ENCODE data around the gene CYP27C1. TPM values are rescaled to one million over a fixed set of nuclear protein-coding genes. Genes with fewer than 3 reads are reported as not detected.

The CYP27C1 gene
- polyA plus RNA-seq, 1 donor from 2014 or later, result 0.84 TPM

DNA sequence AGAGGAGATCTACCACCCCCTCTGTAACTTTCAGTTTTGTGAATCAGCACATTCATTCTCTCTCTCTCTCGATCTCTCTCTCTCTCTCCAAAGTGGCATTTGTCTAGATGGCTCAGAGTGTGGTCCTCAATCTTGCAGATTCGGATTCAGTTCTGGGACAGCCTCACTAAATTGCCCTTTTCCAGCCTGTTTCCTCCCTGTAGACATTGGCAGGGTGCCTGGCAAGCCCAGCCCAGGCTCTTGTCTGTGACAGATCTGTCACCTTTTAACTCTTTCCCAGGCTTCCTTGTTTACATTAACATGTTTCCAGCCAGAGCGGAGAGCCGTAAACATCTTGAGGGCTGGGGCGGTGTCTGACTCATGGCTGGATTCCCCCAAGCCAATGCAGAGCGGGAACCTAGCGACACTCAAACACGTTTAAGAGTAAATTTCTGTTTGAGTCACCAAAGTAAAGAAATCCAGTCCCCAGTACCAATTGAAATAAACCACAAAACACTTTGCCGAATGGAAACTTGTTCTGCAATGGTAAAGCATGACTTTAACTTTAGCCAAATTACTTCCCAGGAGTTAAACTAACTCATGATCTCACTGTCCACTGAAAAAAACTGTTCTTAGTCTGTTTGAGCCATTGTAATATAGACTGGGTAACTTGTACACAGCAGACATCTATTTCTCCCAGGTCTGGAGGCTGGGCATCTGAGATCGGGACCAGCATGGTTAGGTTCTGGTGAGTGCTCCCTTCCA lies 6.6 kb upstream of the CYP27C1 start:
- Histone ChIP-seq H4K20me1 (ENCODE audit: insufficient read depth) (no peaks in the 10 kb centered on the region), H3K4me2 (ENCODE audit: low read length) (no peak overlapping the region), H3F3A (ENCODE audit: insufficient read depth, low read length, poor library complexity, severe bottlenecking) (no peaks in the 10 kb centered on the region), H3K4me3 (ENCODE audit: low read length) (no peak overlapping the region), H3K36me3 (ENCODE audit: insufficient read depth, low read length) (no peaks in the 10 kb centered on the region), H3K9ac (ENCODE audit: low read length) (no peak overlapping the region), H3K79me2 (replicated peaks; ENCODE audit: insufficient read depth, low read length) (no peaks in the 10 kb centered on the region), H3K9me2 (ENCODE audit: insufficient read depth, low read length) (no peaks in the 10 kb centered on the region), H3K27ac (ENCODE audit: low read length) (no peak overlapping the region), H3K9me3 (ENCODE audit: low read length) (peaks cover 2% of the 10 kb centered on the region), H2AFZ (ENCODE audit: low read depth, low read length) (no peak overlapping the region), H3K27me3 (ENCODE audit: insufficient read depth, low read depth, low read length) (no peaks in the 10 kb centered on the region)
- no peak for TF ChIP-seq EZH2 (IDR thresholded peaks at IDR 0.05; ENCODE audit: borderline replicate concordance, insufficient read depth, low read length, poor library complexity, severe bottlenecking)
- TF ChIP-seq EP300 (conservative IDR thresholded peaks at IDR 0.05; ENCODE audit: poor library complexity, severe bottlenecking), result no peak
- no peak for TF ChIP-seq MXI1 (conservative IDR thresholded peaks at IDR 0.05; ENCODE audit: poor library complexity, severe bottlenecking)
- no peak for TF ChIP-seq TAF1 (IDR thresholded peaks at IDR 0.05; ENCODE audit: low read depth)
- TF ChIP-seq, protein P1, sequence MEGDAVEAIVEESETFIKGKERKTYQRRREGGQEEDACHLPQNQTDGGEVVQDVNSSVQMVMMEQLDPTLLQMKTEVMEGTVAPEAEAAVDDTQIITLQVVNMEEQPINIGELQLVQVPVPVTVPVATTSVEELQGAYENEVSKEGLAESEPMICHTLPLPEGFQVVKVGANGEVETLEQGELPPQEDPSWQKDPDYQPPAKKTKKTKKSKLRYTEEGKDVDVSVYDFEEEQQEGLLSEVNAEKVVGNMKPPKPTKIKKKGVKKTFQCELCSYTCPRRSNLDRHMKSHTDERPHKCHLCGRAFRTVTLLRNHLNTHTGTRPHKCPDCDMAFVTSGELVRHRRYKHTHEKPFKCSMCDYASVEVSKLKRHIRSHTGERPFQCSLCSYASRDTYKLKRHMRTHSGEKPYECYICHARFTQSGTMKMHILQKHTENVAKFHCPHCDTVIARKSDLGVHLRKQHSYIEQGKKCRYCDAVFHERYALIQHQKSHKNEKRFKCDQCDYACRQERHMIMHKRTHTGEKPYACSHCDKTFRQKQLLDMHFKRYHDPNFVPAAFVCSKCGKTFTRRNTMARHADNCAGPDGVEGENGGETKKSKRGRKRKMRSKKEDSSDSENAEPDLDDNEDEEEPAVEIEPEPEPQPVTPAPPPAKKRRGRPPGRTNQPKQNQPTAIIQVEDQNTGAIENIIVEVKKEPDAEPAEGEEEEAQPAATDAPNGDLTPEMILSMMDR (IDR thresholded peaks at IDR 0.05; ENCODE audit: poor library complexity, severe bottlenecking), result no peak
- TF ChIP-seq, protein P2, sequence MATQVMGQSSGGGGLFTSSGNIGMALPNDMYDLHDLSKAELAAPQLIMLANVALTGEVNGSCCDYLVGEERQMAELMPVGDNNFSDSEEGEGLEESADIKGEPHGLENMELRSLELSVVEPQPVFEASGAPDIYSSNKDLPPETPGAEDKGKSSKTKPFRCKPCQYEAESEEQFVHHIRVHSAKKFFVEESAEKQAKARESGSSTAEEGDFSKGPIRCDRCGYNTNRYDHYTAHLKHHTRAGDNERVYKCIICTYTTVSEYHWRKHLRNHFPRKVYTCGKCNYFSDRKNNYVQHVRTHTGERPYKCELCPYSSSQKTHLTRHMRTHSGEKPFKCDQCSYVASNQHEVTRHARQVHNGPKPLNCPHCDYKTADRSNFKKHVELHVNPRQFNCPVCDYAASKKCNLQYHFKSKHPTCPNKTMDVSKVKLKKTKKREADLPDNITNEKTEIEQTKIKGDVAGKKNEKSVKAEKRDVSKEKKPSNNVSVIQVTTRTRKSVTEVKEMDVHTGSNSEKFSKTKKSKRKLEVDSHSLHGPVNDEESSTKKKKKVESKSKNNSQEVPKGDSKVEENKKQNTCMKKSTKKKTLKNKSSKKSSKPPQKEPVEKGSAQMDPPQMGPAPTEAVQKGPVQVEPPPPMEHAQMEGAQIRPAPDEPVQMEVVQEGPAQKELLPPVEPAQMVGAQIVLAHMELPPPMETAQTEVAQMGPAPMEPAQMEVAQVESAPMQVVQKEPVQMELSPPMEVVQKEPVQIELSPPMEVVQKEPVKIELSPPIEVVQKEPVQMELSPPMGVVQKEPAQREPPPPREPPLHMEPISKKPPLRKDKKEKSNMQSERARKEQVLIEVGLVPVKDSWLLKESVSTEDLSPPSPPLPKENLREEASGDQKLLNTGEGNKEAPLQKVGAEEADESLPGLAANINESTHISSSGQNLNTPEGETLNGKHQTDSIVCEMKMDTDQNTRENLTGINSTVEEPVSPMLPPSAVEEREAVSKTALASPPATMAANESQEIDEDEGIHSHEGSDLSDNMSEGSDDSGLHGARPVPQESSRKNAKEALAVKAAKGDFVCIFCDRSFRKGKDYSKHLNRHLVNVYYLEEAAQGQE (IDR thresholded peaks at IDR 0.05; ENCODE audit: borderline replicate concordance), result no peak

DNA sequence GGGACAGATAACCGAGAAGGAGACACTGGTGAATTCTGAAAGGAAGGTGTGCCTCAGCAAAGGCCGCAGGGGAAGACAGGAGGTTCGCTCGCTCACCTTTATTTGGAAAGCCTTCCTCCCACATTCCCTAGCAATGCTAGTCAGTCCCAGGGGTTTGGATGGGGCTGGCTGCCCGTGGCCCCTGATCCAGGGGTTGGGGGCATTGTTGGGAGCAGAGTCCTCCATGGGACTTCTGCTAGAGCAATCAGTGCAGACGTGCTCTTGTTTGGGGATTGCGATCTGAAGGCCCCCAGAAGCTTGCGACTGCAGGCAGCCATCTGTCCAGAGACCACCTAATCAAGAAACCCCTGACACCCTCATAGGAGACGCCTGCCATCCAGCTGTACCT lies 6.0 kb upstream of the CYP27C1 start:
- Histone ChIP-seq H3K4me2 (ENCODE audit: low read length) (no peak overlapping the region), H2AFZ (ENCODE audit: low read depth, low read length) (no peak overlapping the region), H3K9ac (ENCODE audit: low read length) (no peak overlapping the region), H3K27ac (ENCODE audit: low read length) (no peak overlapping the region), H3K9me2 (ENCODE audit: insufficient read depth, low read length) (no peaks in the 10 kb centered on the region), H3K79me2 (replicated peaks; ENCODE audit: insufficient read depth, low read length) (no peaks in the 10 kb centered on the region), H3K4me3 (ENCODE audit: low read length) (no peak overlapping the region), H3K27me3 (ENCODE audit: insufficient read depth, low read depth, low read length) (no peaks in the 10 kb centered on the region), H3K36me3 (ENCODE audit: insufficient read depth, low read length) (no peaks in the 10 kb centered on the region), H3F3A (ENCODE audit: insufficient read depth, low read length, poor library complexity, severe bottlenecking) (no peaks in the 10 kb centered on the region), H3K9me3 (ENCODE audit: low read length) (peaks cover 2% of the 10 kb centered on the region), H4K20me1 (ENCODE audit: insufficient read depth) (no peaks in the 10 kb centered on the region)
- TF ChIP-seq SMC3 (conservative IDR thresholded peaks at IDR 0.05; ENCODE audit: poor library complexity), result no peak
- no peak for TF ChIP-seq POLR2AphosphoS5 (IDR thresholded peaks at IDR 0.05)
- no peak for TF ChIP-seq TAF1 (IDR thresholded peaks at IDR 0.05; ENCODE audit: low read depth)
- TF ChIP-seq, protein P1 (IDR thresholded peaks at IDR 0.05; ENCODE audit: poor library complexity, severe bottlenecking), result no peak
- TF ChIP-seq EZH2 (IDR thresholded peaks at IDR 0.05; ENCODE audit: borderline replicate concordance, insufficient read depth, low read length, poor library complexity, severe bottlenecking), result no peak
- no peak for TF ChIP-seq EP300 (conservative IDR thresholded peaks at IDR 0.05; ENCODE audit: poor library complexity, severe bottlenecking)
- TF ChIP-seq, protein P2 (IDR thresholded peaks at IDR 0.05; ENCODE audit: borderline replicate concordance), result no peak
- TF ChIP-seq MXI1 (conservative IDR thresholded peaks at IDR 0.05; ENCODE audit: poor library complexity, severe bottlenecking), result no peak
- no peak for TF ChIP-seq RAD21 (conservative IDR thresholded peaks at IDR 0.05)

Measured in neural cell (in vitro differentiated cells).